ENCODE results near the gene NCAN. TPM values are rescaled to one million over a fixed set of nuclear protein-coding genes. Genes with fewer than 3 reads are reported as not detected.
A peak's percentile ranks its signal among the peaks of the same experiment; 100 is the strongest.

NCAN gene
- total RNA-seq, 4 donors from 2014 or later: 0.21 TPM; not detected in 3

DNA sequence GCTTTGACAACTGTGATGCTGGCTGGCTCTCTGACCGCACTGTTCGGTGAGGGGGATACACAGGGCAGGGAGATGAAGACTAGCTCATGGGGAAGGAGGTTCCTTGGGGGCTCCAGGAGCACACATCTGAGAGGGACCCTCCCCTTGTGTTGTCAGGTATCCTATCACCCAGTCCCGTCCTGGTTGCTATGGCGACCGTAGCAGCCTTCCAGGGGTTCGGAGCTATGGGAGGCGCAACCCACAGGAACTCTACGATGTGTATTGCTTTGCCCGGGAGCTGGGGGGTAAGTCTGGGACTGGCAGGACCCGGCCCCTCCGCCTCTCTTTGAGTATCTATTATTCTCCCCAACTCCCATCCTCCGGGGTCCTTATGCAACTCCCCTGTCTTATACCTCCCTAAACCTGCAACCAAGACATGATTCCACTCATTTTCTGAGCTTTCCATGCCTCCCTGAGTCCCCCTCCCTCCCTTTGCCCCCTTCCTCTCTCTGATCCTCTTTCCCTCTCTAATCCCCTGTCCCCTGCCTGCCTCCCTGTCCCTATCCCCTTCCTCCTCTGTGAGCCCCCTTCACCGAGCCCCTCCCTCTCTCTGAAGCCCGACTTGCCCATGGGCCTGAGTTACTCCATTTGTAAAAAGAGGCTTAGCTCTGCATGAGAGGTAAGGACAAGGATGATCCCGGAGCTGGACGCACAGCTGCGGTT, 12.5 kb downstream of the NCAN start:
- Histone ChIP-seq H3K9me3 (no peaks in the 10 kb centered on the region), H3K27me3 (peaks cover 0 to 11% of the 10 kb centered on the region in 2 donors), H3K4me1 (peaks cover 0 to 4% of the 10 kb centered on the region in 2 donors), H3K36me3 (no peaks in the 10 kb centered on the region), H3K27ac (no peak overlapping the region), H3K4me3 (no peak overlapping the region)
- TF ChIP-seq CTCF (IDR thresholded peaks at IDR 0.05): no peak
- intact Hi-C loops (cut with DNase I; ENCODE audit: low total_unique reads): no loop called here
- DNase-seq: no peak

GRCh38 chr19:19224852-19225494, 13.2 kb downstream of the NCAN start:
- TF ChIP-seq CTCF (IDR thresholded peaks at IDR 0.05) (peak; percentile 23 to 59 (median 44)), POLR2A (IDR thresholded peaks at IDR 0.05) (no peak)
- peaks cover 0 to 11% of the 10 kb centered on the region in 2 donors for H3K27me3 ChIP-seq
- H3K9me3 ChIP-seq: no peaks in the 10 kb centered on the region
- intact Hi-C loops (cut with DNase I; ENCODE audit: low total_unique reads): no loop called here
- no peak overlapping the region for H3K27ac ChIP-seq
- peak overlapping the region in 1 of 2 donors; percentile 24 for H3K4me3 ChIP-seq
- no peaks in the 10 kb centered on the region for H3K36me3 ChIP-seq
- H3K4me1 ChIP-seq: peaks cover 0 to 4% of the 10 kb centered on the region in 2 donors
- DNase-seq: peak in 1 of 2 donors; percentile 40

DNA sequence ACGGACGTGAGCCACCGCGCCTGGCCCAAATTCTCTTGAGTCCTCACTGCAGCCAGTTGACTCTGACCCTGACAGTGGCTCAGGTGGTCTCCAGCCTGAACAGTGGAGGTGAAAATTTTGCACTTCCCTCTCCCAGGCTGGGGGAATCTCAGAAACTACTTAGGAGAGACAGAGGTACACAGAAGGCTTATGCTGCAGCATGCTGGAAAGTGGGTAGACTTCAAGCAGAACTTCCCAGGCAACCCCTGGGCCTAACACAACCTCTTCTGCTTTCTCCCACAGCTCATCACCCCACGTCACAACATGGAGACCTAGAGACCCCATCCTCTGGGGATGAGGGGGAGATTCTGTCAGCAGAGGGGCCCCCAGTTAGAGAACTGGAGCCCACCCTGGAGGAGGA, 14.4 kb downstream of the NCAN start:
- H3K27me3 ChIP-seq: peaks cover 0 to 11% of the 10 kb centered on the region in 2 donors
- no peak for TF ChIP-seq POLR2A (IDR thresholded peaks at IDR 0.05)
- TF ChIP-seq CTCF (IDR thresholded peaks at IDR 0.05): no peak
- intact Hi-C loops (cut with DNase I; ENCODE audit: low total_unique reads): no loop called here
- H3K36me3 ChIP-seq: no peaks in the 10 kb centered on the region
- no peaks in the 10 kb centered on the region for H3K9me3 ChIP-seq
- H3K27ac ChIP-seq: no peak overlapping the region
- DNase-seq: no peak
- H3K4me3 ChIP-seq: no peak overlapping the region
- H3K4me1 ChIP-seq: peaks cover 0 to 4% of the 10 kb centered on the region in 2 donors

GRCh38 chr19:19226663-19227062, 14.9 kb downstream of the NCAN start:
- no peak overlapping the region for H3K4me3 ChIP-seq
- H3K4me1 ChIP-seq: peaks cover 0 to 4% of the 10 kb centered on the region in 2 donors
- H3K27me3 ChIP-seq: peaks cover 0 to 8% of the 10 kb centered on the region in 2 donors
- no peaks in the 10 kb centered on the region for H3K36me3 ChIP-seq
- no peak for DNase-seq
- intact Hi-C loops (cut with DNase I; ENCODE audit: low total_unique reads): no loop called here
- no peak for TF ChIP-seq CTCF (IDR thresholded peaks at IDR 0.05)
- TF ChIP-seq POLR2A (IDR thresholded peaks at IDR 0.05): no peak
- H3K9me3 ChIP-seq: no peaks in the 10 kb centered on the region
- no peak overlapping the region for H3K27ac ChIP-seq

DNA sequence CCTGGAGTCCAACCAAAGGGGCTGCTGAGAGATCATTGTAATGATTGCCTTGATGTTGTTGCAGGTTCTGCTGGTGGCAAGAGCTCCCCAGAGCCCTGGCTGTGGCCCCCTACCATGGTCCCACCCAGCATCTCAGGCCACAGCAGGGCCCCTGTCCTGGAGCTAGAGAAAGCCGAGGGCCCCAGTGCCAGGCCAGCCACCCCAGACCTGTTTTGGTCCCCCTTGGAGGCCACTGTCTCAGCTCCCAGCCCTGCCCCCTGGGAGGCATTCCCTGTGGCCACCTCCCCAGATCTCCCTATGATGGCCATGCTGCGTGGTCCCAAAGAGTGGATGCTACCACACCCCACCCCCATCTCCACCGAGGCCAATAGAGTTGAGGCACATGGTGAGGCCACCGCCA, 15.5 kb downstream of the NCAN start:
- Histone ChIP-seq H3K9me3 (no peaks in the 10 kb centered on the region), H3K27ac (no peak overlapping the region), H3K36me3 (no peaks in the 10 kb centered on the region), H3K4me3 (no peak overlapping the region), H3K27me3 (peaks cover 0 to 8% of the 10 kb centered on the region in 2 donors), H3K4me1 (peaks cover 0 to 4% of the 10 kb centered on the region in 2 donors)
- intact Hi-C loops (cut with DNase I; ENCODE audit: low total_unique reads): no loop called here
- DNase-seq: no peak
- TF ChIP-seq POLR2A (IDR thresholded peaks at IDR 0.05): no peak
- no peak for TF ChIP-seq CTCF (IDR thresholded peaks at IDR 0.05)
